GM12878 (cell line): ENCODE results near the gene NPHS1. TPM values are rescaled to one million over a fixed set of nuclear protein-coding genes. Genes with fewer than 3 reads are reported as not detected.

Experiments
- ATAC-seq: fragments of 200-7000 bp; cut with Tn5 transposase; 3 replicates; pipeline ENCODE4 v1.9.1; 2020; ENCODE audit warnings: mild to moderate bottlenecking, moderate library complexity
- BruUV-seq: library from RNA; stranded (reverse); fragments of 400-500 nt; replicated peaks from 2 replicates; lab custom pipeline; 2021; lab: Mats Ljungman, UMichigan
- CTCF ChIA-PET: fragments of 300-600 bp; sonication (Branson Sonifier 250); formaldehyde crosslinking; extraction: SDS; loops from one replicate; lab custom pipeline; 2021; ENCODE audit warnings: inconsistent platforms; lab: Yijun Ruan, JAX
- POLR2A ChIA-PET: fragments of 350-600 bp; formaldehyde crosslinking; extraction: SDS; loops from one replicate; lab custom pipeline; 2021; ENCODE audit warnings: inconsistent platforms; lab: Charles Lee
- RAD21 ChIA-PET: fragments of 300-600 bp; sonication (Branson Sonifier 250); formaldehyde crosslinking; loops from one replicate; lab custom pipeline; 2023; ENCODE audit warnings: antibody characterized with exemption; ENCODE audit not compliant: unreplicated experiment; lab: Charles Lee
- SMC1A ChIA-PET: fragments of 300-600 bp; sonication (Branson Sonifier 250); formaldehyde crosslinking; loops from one replicate; lab custom pipeline; 2023; ENCODE audit not compliant: unreplicated experiment, uncharacterized antibody; lab: Charles Lee
- DNase-seq: peaks from one replicate; pipeline ENCODE4 v3.0.0-alpha.2; 2011; ENCODE audit warnings: low read depth, low spot score
- FAIRE-seq: peaks from 3 replicates; lab custom pipeline; 2011; peaks lifted over from hg19 to GRCh38; lab: Jason Lieb, UNC
- H2AFZ ChIP-seq: 2 replicates; pipeline ENCODE4 v1.6.0; 2011; ENCODE audit warnings: low read depth, low read length, control low read depth; ENCODE audit not compliant: control insufficient read depth
- H3K27ac ChIP-seq: 2 replicates; pipeline ENCODE4 v1.5.1; 2011; ENCODE audit warnings: control low read depth; ENCODE audit not compliant: control insufficient read depth, insufficient read depth
- H3K27me3 ChIP-seq, 2 experiments: replicated peaks in 1 of 2; 2 replicates each; pipeline versions ENCODE4 v1.6.0 to v1.6.1; 2011; ENCODE audit warnings: low read length in 1 of 2; ENCODE audit not compliant: control insufficient read depth in 2 of 2, insufficient read depth in 2 of 2
- H3K36me3 ChIP-seq, 2 experiments: 2 replicates each; pipeline ENCODE4 v1.5.1; 2011; ENCODE audit warnings: low read length in 1 of 2; ENCODE audit not compliant: control insufficient read depth in 2 of 2, insufficient read depth in 2 of 2
- H3K4me1 ChIP-seq: 2 replicates; pipeline ENCODE4 v1.6.1; 2011; ENCODE audit warnings: mild to moderate bottlenecking, low read length, moderate library complexity, mixed read lengths; ENCODE audit not compliant: control insufficient read depth, insufficient read depth
- H3K4me2 ChIP-seq: 2 replicates; pipeline ENCODE4 v1.6.0; 2011; ENCODE audit warnings: control low read depth; ENCODE audit not compliant: control insufficient read depth, insufficient read depth
- H3K4me3 ChIP-seq: fragments of 200-600 bp; sonication (generic); 2 replicates; pipeline ENCODE4 v1.5.1; 2016
- H3K79me2 ChIP-seq: 2 replicates; pipeline ENCODE4 v1.6.0; 2011; ENCODE audit warnings: low read length; ENCODE audit not compliant: control insufficient read depth, insufficient read depth
- H3K9ac ChIP-seq: 2 replicates; pipeline ENCODE4 v1.8.0; 2011; ENCODE audit warnings: low read length, control low read depth, mixed read lengths; ENCODE audit not compliant: control insufficient read depth, insufficient read depth
- H3K9me3 ChIP-seq: replicated peaks from 3 replicates; pipeline ENCODE4 v1.5.1; 2011; ENCODE audit warnings: mild to moderate bottlenecking, low read length; ENCODE audit not compliant: control insufficient read depth, insufficient read depth
- H4K20me1 ChIP-seq: 2 replicates; pipeline ENCODE4 v1.6.0; 2011; ENCODE audit not compliant: control insufficient read depth, insufficient read depth
- BRCA1 ChIP-seq: IDR thresholded peaks from 2 replicates; pipeline ENCODE4 v1.6.1; 2011; ENCODE audit warnings: low read depth, low read length, improper control_type of control experiment
- CHD1 ChIP-seq: IDR thresholded peaks from 2 replicates; pipeline ENCODE4 v1.6.1; 2012; ENCODE audit warnings: low read depth, low read length, improper control_type of control experiment
- GATAD2B ChIP-seq: fragments of 450-650 bp; conservative IDR thresholded peaks from 2 replicates; pipeline ENCODE4 v1.6.1; 2017; ENCODE audit warnings: low read depth, mild to moderate bottlenecking, moderate library complexity
- IKZF1 ChIP-seq: fragments of 450-650 bp; conservative IDR thresholded peaks from 2 replicates; pipeline ENCODE4 v1.6.1; 2017; ENCODE audit warnings: antibody characterized with exemption, mild to moderate bottlenecking
- IKZF2 ChIP-seq, 2 experiments: fragments of 450-650 bp; IDR thresholded peaks; 2 replicates each; pipeline ENCODE4 v1.6.1; 2017; ENCODE audit warnings: mild to moderate bottlenecking in 2 of 2, moderate library complexity in 2 of 2
- MTA2 ChIP-seq: fragments of 450-650 bp; IDR thresholded peaks from 2 replicates; pipeline ENCODE4 v1.6.1; 2016; ENCODE audit warnings: low read depth, mild to moderate bottlenecking, moderate library complexity
- NFYA ChIP-seq: IDR thresholded peaks from 2 replicates; pipeline ENCODE4 v1.6.1; 2011; ENCODE audit warnings: low read depth, mild to moderate bottlenecking, low read length, improper control_type of control experiment, borderline replicate concordance
- NRF1 ChIP-seq: conservative IDR thresholded peaks from 2 replicates; pipeline ENCODE4 v1.6.1; 2011; ENCODE audit warnings: mild to moderate bottlenecking, low read depth, low read length, improper control_type of control experiment
- POU2F2 ChIP-seq: IDR thresholded peaks from 3 replicates; pipeline ENCODE4 v1.6.1; 2011; ENCODE audit warnings: low read depth, mild to moderate bottlenecking, low read length, borderline replicate concordance
- SIN3A ChIP-seq: IDR thresholded peaks from 2 replicates; pipeline ENCODE4 v1.6.1; 2012; ENCODE audit warnings: low read depth, low read length, improper control_type of control experiment
- SMARCA5 ChIP-seq: fragments of 450-650 bp; IDR thresholded peaks from 2 replicates; pipeline ENCODE4 v1.6.1; 2017; ENCODE audit warnings: mild to moderate bottlenecking
- SREBF2 ChIP-seq: IDR thresholded peaks from 2 replicates; pipeline ENCODE4 v1.6.1; 2012; ENCODE audit warnings: mild to moderate bottlenecking, low read length
- STAT3 ChIP-seq: IDR thresholded peaks from 2 replicates; pipeline ENCODE4 v1.6.1; 2011; ENCODE audit warnings: low read depth, low read length, improper control_type of control experiment
- WGBS: methylation state at CpG from one replicate; pipeline ENCODE4 v1.1.6; 2016; ENCODE audit warnings: low lambda C conversion rate; ENCODE audit not compliant: insufficient replicate concordance, insufficient coverage; ENCODE audit errors: missing lambda C conversion rate; 5-methylcytosine and 5-hydroxymethylcytosine counted together
- in situ Hi-C: fragments of 300-500 bp; cut with MboI; formaldehyde crosslinking; loops from 9 replicates; pipeline ENCODE4 v1.14.3; 2018; ENCODE audit warnings: mixed read lengths
- intact Hi-C: fragments of 100-400 bp; cut with micrococcal nuclease; formaldehyde crosslinking; loops from one replicate; pipeline ENCODE4 v1.14.2; 2022; ENCODE audit not compliant: unreplicated experiment
- polyA plus RNA-seq, 11 experiments: library from polyadenylated mRNA; depleted of rRNA in 4 of 11; unstranded in 6 of 11; stranded (reverse) in 5 of 11; fragments of >200 nt; fragmentation: Nextera tagmentation in 4 of 11; fragmentation: Illumina TruSeq in 1 of 11; extraction: Ambion mirVana in 4 of 11; extraction: Trizol in 1 of 11; gene quantifications; 1 replicate in 1 of 11; 2 replicates in 10 of 11; pipeline versions ENCODE4 v1.2.1 to v1.2.3, GENCODE V29; 2011 to 2016; ENCODE audit warnings: inconsistent platforms in 2 of 11, missing spikeins in 2 of 11, low read depth in 1 of 11
- total RNA-seq, 4 experiments: library from RNA; depleted of rRNA in 3 of 4; stranded (reverse); fragments of >200 nt in 3 of 4; fragmentation: Illumina TruSeq in 1 of 4; extraction: Trizol in 1 of 4; gene quantifications; 2 replicates each; pipeline versions ENCODE4 v1.2.1 to v1.2.3, GENCODE V29; 2013 to 2021
- TF ChIP-seq, protein P1 (sequence below): fragments of 450-650 bp; formaldehyde crosslinking; IDR thresholded peaks from 2 replicates; pipeline ENCODE4 v1.5.0; 2022; ENCODE audit warnings: mild to moderate bottlenecking, missing genetic modification characterization
- TF ChIP-seq, protein P2 (sequence below): fragments of 450-650 bp; IDR thresholded peaks from 2 replicates; pipeline ENCODE4 v1.6.1; 2017; ENCODE audit warnings: mild to moderate bottlenecking, moderate library complexity

Gene NPHS1
- total and polyA plus RNA-seq, 10 of the 15 experiments (the other 5 are each of a cell fraction or from before 2014, with no cell fraction given): not detected

DNA sequence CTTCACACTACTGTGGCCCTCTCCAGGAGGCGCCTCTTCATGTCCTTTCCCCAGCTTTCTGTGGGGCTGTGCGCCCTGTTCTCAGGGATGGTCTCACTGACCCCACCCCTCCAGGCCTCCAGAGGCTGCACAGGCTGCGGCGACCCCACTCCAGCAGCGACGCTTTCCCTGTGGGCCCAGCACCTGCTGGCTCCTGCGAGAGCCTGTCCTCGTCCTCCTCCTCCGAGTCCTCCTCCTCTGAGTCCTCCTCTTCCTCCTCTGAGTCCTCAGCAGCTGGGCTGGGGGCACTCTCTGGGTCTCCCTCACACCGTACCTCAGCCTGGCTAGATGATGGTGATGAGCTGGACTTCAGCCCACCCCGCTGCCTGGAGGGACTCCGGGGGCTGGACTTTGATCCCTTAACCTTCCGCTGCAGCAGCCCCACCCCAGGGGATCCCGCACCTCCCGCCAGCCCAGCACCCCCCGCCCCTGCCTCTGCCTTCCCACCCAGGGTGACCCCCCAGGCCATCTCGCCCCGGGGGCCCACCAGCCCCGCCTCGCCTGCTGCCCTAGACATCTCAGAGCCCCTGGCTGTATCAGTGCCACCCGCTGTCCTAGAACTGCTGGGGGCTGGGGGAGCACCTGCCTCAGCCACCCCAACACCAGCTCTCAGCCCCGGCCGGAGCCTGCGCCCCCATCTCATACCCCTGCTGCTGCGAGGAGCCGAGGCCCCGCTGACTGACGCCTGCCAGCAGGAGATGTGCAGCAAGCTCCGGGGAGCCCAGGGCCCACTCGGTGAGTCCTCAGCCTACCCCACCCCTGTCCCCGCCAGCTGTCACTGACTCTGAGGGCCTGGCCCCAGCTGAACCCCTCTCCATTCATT is 65.8 kb downstream of the NPHS1 start (continued):
- TF ChIP-seq, protein P1, sequence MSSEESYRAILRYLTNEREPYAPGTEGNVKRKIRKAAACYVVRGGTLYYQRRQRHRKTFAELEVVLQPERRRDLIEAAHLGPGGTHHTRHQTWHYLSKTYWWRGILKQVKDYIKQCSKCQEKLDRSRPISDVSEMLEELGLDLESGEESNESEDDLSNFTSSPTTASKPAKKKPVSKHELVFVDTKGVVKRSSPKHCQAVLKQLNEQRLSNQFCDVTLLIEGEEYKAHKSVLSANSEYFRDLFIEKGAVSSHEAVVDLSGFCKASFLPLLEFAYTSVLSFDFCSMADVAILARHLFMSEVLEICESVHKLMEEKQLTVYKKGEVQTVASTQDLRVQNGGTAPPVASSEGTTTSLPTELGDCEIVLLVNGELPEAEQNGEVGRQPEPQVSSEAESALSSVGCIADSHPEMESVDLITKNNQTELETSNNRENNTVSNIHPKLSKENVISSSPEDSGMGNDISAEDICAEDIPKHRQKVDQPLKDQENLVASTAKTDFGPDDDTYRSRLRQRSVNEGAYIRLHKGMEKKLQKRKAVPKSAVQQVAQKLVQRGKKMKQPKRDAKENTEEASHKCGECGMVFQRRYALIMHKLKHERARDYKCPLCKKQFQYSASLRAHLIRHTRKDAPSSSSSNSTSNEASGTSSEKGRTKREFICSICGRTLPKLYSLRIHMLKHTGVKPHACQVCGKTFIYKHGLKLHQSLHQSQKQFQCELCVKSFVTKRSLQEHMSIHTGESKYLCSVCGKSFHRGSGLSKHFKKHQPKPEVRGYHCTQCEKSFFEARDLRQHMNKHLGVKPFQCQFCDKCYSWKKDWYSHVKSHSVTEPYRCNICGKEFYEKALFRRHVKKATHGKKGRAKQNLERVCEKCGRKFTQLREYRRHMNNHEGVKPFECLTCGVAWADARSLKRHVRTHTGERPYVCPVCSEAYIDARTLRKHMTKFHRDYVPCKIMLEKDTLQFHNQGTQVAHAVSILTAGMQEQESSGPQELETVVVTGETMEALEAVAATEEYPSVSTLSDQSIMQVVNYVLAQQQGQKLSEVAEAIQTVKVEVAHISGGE (CRISPR knock-in tag): no peak
- TF ChIP-seq, all 136 proteins: peak for 0

DNA sequence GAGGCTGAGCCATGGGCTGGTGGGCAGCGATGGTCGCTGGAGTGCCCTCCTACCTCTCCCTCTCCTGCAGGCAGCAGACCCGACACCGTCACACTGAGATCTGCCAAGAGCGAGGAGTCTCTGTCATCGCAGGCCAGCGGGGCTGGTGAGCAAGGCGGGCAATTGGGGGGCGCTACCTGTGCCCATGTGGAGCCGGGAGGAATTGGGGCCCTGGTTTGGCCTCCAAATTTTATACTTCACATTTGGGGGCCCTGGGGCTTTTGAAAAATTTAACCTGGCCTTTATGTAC is 67.0 kb downstream of the NPHS1 start:
- no peaks in the 10 kb centered on the region for H4K20me1 ChIP-seq
- H3K4me2 ChIP-seq: no peak overlapping the region
- TF ChIP-seq CHD1 (no peak), SMARCA5 (no peak), SIN3A (no peak), STAT3 (no peak), POU2F2 (no peak), BRCA1 (no peak), NRF1 (no peak), SREBF2 (no peak), MTA2 (no peak), GATAD2B (no peak), IKZF1 (no peak), IKZF2 (IDR thresholded peaks at IDR 0.05) (no peak), NFYA (no peak)
- TF ChIP-seq, protein P2, sequence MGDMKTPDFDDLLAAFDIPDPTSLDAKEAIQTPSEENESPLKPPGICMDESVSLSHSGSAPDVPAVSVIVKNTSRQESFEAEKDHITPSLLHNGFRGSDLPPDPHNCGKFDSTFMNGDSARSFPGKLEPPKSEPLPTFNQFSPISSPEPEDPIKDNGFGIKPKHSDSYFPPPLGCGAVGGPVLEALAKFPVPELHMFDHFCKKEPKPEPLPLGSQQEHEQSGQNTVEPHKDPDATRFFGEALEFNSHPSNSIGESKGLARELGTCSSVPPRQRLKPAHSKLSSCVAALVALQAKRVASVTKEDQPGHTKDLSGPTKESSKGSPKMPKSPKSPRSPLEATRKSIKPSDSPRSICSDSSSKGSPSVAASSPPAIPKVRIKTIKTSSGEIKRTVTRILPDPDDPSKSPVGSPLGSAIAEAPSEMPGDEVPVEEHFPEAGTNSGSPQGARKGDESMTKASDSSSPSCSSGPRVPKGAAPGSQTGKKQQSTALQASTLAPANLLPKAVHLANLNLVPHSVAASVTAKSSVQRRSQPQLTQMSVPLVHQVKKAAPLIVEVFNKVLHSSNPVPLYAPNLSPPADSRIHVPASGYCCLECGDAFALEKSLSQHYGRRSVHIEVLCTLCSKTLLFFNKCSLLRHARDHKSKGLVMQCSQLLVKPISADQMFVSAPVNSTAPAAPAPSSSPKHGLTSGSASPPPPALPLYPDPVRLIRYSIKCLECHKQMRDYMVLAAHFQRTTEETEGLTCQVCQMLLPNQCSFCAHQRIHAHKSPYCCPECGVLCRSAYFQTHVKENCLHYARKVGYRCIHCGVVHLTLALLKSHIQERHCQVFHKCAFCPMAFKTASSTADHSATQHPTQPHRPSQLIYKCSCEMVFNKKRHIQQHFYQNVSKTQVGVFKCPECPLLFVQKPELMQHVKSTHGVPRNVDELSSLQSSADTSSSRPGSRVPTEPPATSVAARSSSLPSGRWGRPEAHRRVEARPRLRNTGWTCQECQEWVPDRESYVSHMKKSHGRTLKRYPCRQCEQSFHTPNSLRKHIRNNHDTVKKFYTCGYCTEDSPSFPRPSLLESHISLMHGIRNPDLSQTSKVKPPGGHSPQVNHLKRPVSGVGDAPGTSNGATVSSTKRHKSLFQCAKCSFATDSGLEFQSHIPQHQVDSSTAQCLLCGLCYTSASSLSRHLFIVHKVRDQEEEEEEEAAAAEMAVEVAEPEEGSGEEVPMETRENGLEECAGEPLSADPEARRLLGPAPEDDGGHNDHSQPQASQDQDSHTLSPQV: no peak
- H3K4me1 ChIP-seq: no peaks in the 10 kb centered on the region
- ChIA-PET RAD21 (no interaction called here), CTCF (no interaction called here), POLR2A (no interaction called here), SMC1A (no interaction called here)
- 78% methylated on average over 10 of the region's 10 CpGs for WGBS
- H3K79me2 ChIP-seq: no peaks in the 10 kb centered on the region
- H2AFZ ChIP-seq: no peak overlapping the region
- no peak overlapping the region for H3K27ac ChIP-seq
- ATAC-seq: no peak
- FAIRE-seq: no peak
- intact Hi-C loops (no loop called here), in situ Hi-C loops (no loop called here)
- no peak for DNase-seq
- H3K27me3 ChIP-seq: no peaks in the 10 kb centered on the region
- no peak overlapping the region for H3K4me3 ChIP-seq
- no peak overlapping the region for H3K9ac ChIP-seq
- H3K36me3 ChIP-seq: no peaks in the 10 kb centered on the region; a peak in 1 of 4 replicates
- H3K9me3 ChIP-seq: no peaks in the 10 kb centered on the region
- no TSS peak for BruUV-seq
